ENCODE data around the gene CFAP99.
"Not testable (repeated sequence)": the region's sequence is repeated elsewhere in the genome, so short reads cannot be mapped to it uniquely, and the experiment has no call there.

Gene CFAP99

GRCh38 chr4:2461246-2461960 is 42.6 kb downstream of the CFAP99 start:
- FAIRE-seq: no peak
- TF ChIP-seq TAF1 (IDR thresholded peaks at IDR 0.05; ENCODE audit: borderline replicate concordance, low read depth, low read length): no peak
- TF ChIP-seq POLR2A (IDR thresholded peaks at IDR 0.05; ENCODE audit: low read depth, low read length): no peak
- no peak for TF ChIP-seq POLR2AphosphoS5 (IDR thresholded peaks at IDR 0.05; ENCODE audit: low read depth, low read length)
- no peak for DNase-seq (ENCODE audit: insufficient read length)

GRCh38 chr4:2462218-2462991 is 43.6 kb downstream of the CFAP99 start:
- no peak for TF ChIP-seq TAF1 (IDR thresholded peaks at IDR 0.05; ENCODE audit: borderline replicate concordance, low read depth, low read length)
- TF ChIP-seq POLR2A (IDR thresholded peaks at IDR 0.05; ENCODE audit: low read depth, low read length): no peak
- no peak for TF ChIP-seq POLR2AphosphoS5 (IDR thresholded peaks at IDR 0.05; ENCODE audit: low read depth, low read length)
- DNase-seq (ENCODE audit: insufficient read length): peak; percentile 88
- peak; percentile 87 for FAIRE-seq

GRCh38 chr4:2462992-2463762 is 44.4 kb downstream of the CFAP99 start:
- DNase-seq (ENCODE audit: insufficient read length) (no peak), FAIRE-seq (no peak)
- no peak for TF ChIP-seq POLR2A (IDR thresholded peaks at IDR 0.05; ENCODE audit: low read depth, low read length)

- FAIRE-seq: no peak
- DNase-seq (ENCODE audit: insufficient read length): no peak
Measured at GRCh38 chr4:2465032-2465431, 46.3 kb downstream of the CFAP99 start.

GRCh38 chr4:2465544-2465943 is 46.8 kb downstream of the CFAP99 start:
- DNase-seq (ENCODE audit: insufficient read length); FAIRE-seq: not testable (repeated sequence)

More at GRCh38 chr4:2465032-2465431, 46.3 kb downstream of the CFAP99 start:
- TF ChIP-seq TAF1 (IDR thresholded peaks at IDR 0.05; ENCODE audit: borderline replicate concordance, low read depth, low read length) (no peak), POLR2AphosphoS5 (IDR thresholded peaks at IDR 0.05; ENCODE audit: low read depth, low read length) (no peak), POLR2A (IDR thresholded peaks at IDR 0.05; ENCODE audit: low read depth, low read length) (no peak)

GRCh38 chr4:2468456-2469191 is 49.9 kb downstream of the CFAP99 start, which contains the start of gene RNF4:
Gene RNF4 (plus strand): TSS chr4:2469106. CDS start chr4:2490494, 21,388 bp downstream.
- TF ChIP-seq POLR2AphosphoS5 (IDR thresholded peaks at IDR 0.05; ENCODE audit: low read depth, low read length) (no peak; the same call in 1 of the 2 replicates), TAF1 (IDR thresholded peaks at IDR 0.05; ENCODE audit: borderline replicate concordance, low read depth, low read length) (peak; percentile 87)
- peak; percentile 98 for DNase-seq (ENCODE audit: insufficient read length)
- peak; percentile 93 for FAIRE-seq

GRCh38 chr4:2469192-2469984 is 50.6 kb downstream of the CFAP99 start:
- FAIRE-seq: peak; percentile 67
- peak; percentile 74 for DNase-seq (ENCODE audit: insufficient read length)
- 0 out of 2 replicates have a peak, but pooled peaks have one; percentile 32 for TF ChIP-seq TAF1 (IDR thresholded peaks at IDR 0.05; ENCODE audit: borderline replicate concordance, low read depth, low read length)
- TF ChIP-seq POLR2AphosphoS5 (IDR thresholded peaks at IDR 0.05; ENCODE audit: low read depth, low read length): peak; percentile 91; the same call in 1 of the 2 replicates
- peak; percentile 87; the same call in 1 of the 2 replicates for TF ChIP-seq POLR2A (IDR thresholded peaks at IDR 0.05; ENCODE audit: low read depth, low read length)

GRCh38 chr4:2470791-2471190 is 52.0 kb downstream of the CFAP99 start:
- DNase-seq (ENCODE audit: insufficient read length): no peak
- no peak for FAIRE-seq
- TF ChIP-seq POLR2A (IDR thresholded peaks at IDR 0.05; ENCODE audit: low read depth, low read length) (no peak), TAF1 (IDR thresholded peaks at IDR 0.05; ENCODE audit: borderline replicate concordance, low read depth, low read length) (no peak), POLR2AphosphoS5 (IDR thresholded peaks at IDR 0.05; ENCODE audit: low read depth, low read length) (no peak)

- no peak for FAIRE-seq
- no peak for DNase-seq (ENCODE audit: insufficient read length)
- TF ChIP-seq TAF1 (IDR thresholded peaks at IDR 0.05; ENCODE audit: borderline replicate concordance, low read depth, low read length) (no peak), POLR2A (IDR thresholded peaks at IDR 0.05; ENCODE audit: low read depth, low read length) (no peak), POLR2AphosphoS5 (IDR thresholded peaks at IDR 0.05; ENCODE audit: low read depth, low read length) (no peak)
Measured at GRCh38 chr4:2472187-2472586, 53.4 kb downstream of the CFAP99 start.

- FAIRE-seq (no peak), DNase-seq (ENCODE audit: insufficient read length) (no peak)
- TF ChIP-seq POLR2A (IDR thresholded peaks at IDR 0.05; ENCODE audit: low read depth, low read length): no peak
- no peak for TF ChIP-seq TAF1 (IDR thresholded peaks at IDR 0.05; ENCODE audit: borderline replicate concordance, low read depth, low read length)
- TF ChIP-seq POLR2AphosphoS5 (IDR thresholded peaks at IDR 0.05; ENCODE audit: low read depth, low read length): no peak
Measured at GRCh38 chr4:2478229-2478628, 59.5 kb downstream of the CFAP99 start.
